CD8-positive, alpha-beta memory T cell (primary cell): ENCODE data around the gene SNX20. TPM values are rescaled to one million over a fixed set of nuclear protein-coding genes. Genes with fewer than 3 reads are reported as not detected.

Source experiments
- CTCF ChIA-PET: fragments of 350-600 bp; sonication (Branson Sonifier 250); formaldehyde crosslinking; loops from one replicate; lab custom pipeline; 2021; ENCODE audit warnings: antibody characterized with exemption; lab: Charles Lee
- POLR2A ChIA-PET: fragments of 350-600 bp; sonication (Branson Sonifier 250); formaldehyde crosslinking; loops from one replicate; lab custom pipeline; 2021; ENCODE audit warnings: antibody characterized with exemption; lab: Charles Lee
- DNase-seq, 5 donors: peaks; one replicate each; pipeline versions ENCODE4 v3.0.0 to v3.0.0-alpha.2; 2020 to 2022; ENCODE audit warnings: mixed read lengths in 1 of 5
- H3K27ac ChIP-seq: one replicate; pipeline ENCODE4 v1.7.0; 2013; ENCODE audit warnings: low read depth, mild to moderate bottlenecking, low read length, moderate library complexity
- H3K27me3 ChIP-seq: 2 replicates; pipeline ENCODE4 v1.7.0; 2013; ENCODE audit warnings: low read length, mild to moderate bottlenecking; ENCODE audit not compliant: insufficient read depth, poor library complexity, severe bottlenecking
- H3K36me3 ChIP-seq: 2 replicates; pipeline ENCODE4 v1.7.0; 2013; ENCODE audit warnings: mild to moderate bottlenecking, low read length, moderate library complexity; ENCODE audit not compliant: insufficient read depth
- H3K4me1 ChIP-seq: 2 replicates; pipeline ENCODE4 v1.7.0; 2013; ENCODE audit warnings: mild to moderate bottlenecking, low read length, moderate library complexity; ENCODE audit not compliant: insufficient read depth
- H3K4me3 ChIP-seq: 2 replicates; pipeline ENCODE4 v1.7.0; 2013; ENCODE audit warnings: mild to moderate bottlenecking, low read length
- H3K9me3 ChIP-seq: 2 replicates; pipeline ENCODE4 v1.7.0; 2013; ENCODE audit warnings: mild to moderate bottlenecking, low read length
- H3K27ac Mint-ChIP-seq, 8 donors: one replicate each; pipeline ENCODE4 v1.8.0; 2020 to 2021; ENCODE audit warnings: mixed read lengths in 8 of 8, mild to moderate bottlenecking in 6 of 8, inconsistent platforms in 3 of 8, moderate library complexity in 3 of 8
- H3K27me3 Mint-ChIP-seq, 2 donors: one replicate each; pipeline ENCODE4 v1.8.0; 2020 to 2021; ENCODE audit warnings: mixed read lengths in 2 of 2, mild to moderate bottlenecking in 1 of 2, moderate library complexity in 1 of 2
- H3K36me3 Mint-ChIP-seq, 3 donors: one replicate each; pipeline ENCODE4 v1.8.0; 2020 to 2021; ENCODE audit warnings: mixed read lengths in 3 of 3, inconsistent platforms in 1 of 3, mild to moderate bottlenecking in 1 of 3
- H3K4me1 Mint-ChIP-seq, 3 donors: one replicate each; pipeline ENCODE4 v1.8.0; 2020 to 2021; ENCODE audit warnings: mixed read lengths in 3 of 3, inconsistent platforms in 1 of 3, mild to moderate bottlenecking in 1 of 3
- H3K4me3 Mint-ChIP-seq, 7 donors: one replicate each; pipeline ENCODE4 v1.8.0; 2020 to 2021; ENCODE audit warnings: mixed read lengths in 7 of 7, mild to moderate bottlenecking in 6 of 7, moderate library complexity in 4 of 7, inconsistent platforms in 2 of 7
- H3K9me3 Mint-ChIP-seq, 5 donors: one replicate each; pipeline ENCODE4 v1.8.0; 2020 to 2022; ENCODE audit warnings: mixed read lengths in 5 of 5, mild to moderate bottlenecking in 3 of 5, moderate library complexity in 2 of 5, inconsistent platforms in 1 of 5
- polyA plus RNA-seq: library from polyadenylated mRNA; unstranded; fragments of 300-500 nt; fragmentation: Illumina TruSeq; gene quantifications from one replicate; pipeline ENCODE4 v1.2.3, GENCODE V29; 2021
- total RNA-seq, 2 experiments: library from RNA; stranded (reverse); gene quantifications; one replicate each; pipeline ENCODE4 v1.2.3, GENCODE V29; 2021

SNX20 gene
- total and polyA plus RNA-seq, 3 experiments from 2014 or later = 25.0 to 61.7 (median 27.8) TPM

DNA sequence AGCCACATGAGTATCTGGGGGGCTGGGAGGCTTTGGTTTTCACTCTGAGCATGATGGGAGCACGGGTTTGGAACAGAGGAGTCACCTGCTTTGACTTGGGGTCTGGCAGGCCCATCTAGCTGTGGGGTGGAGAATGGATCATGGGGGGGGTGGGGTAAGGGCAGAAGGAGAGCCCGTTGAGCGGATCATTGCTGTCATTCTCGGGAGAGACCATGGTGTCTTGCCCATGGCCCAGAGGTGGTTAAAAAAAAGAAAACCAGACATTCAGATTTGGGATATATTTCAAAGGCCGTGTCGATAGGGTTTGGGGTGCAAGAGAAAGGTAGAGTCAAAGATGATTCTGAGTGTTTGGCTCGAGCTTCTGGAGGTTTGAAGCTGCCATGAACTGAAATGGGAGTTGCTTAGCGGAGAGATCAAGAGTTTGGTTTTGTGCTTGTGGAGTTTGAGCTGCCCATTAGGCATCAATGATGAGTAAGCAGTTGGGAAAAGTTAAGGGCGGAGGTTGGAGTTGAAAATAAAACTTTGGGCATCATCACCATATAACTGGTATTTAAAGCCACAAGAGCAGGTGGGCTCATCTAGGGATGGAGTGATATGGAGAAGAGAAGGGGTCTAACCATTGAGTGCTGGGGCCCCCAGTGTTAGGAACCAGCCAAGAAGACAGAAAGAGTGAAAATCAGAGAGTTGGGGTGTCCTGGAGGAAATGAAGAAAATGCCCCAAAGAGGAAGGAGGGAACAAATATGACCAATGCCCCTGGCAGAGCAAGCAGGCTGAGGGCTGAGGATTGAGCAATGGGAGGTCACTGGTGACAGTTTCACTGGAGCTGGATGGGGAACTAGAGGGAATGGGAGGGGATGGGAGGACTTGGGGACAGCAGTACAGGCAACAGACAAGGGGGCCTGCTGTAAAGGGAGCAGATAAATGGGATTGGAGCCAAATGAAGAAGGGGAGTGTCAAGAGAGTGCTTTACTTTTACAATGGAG, 14.2 kb upstream of the SNX20 start:
- POLR2A ChIA-PET = interaction anchor here (1.7 kb wide), 1 partner anchor 10 kb away, joined by 6 read pairs; no protein-coding TSS in a partner anchor
- Mint-ChIP-seq H3K27me3 (peaks cover 0 to 3% of the 10 kb centered on the region in 2 donors), H3K4me1 (peaks cover 60 to 75% (median 71%) of the 10 kb centered on the region in 3 donors), H3K9me3 (no peaks in the 10 kb centered on the region), H3K27ac (peak overlapping the region; percentile 18 to 99 (median 96)), H3K36me3 (peaks cover 2 to 3% (median 3%) of the 10 kb centered on the region in 3 donors), H3K4me3 (peak overlapping the region in 6 of 7 donors; percentile 18 to 91 (median 76))
- CTCF ChIA-PET = interaction anchor here (0.8 to 4.0 kb wide), 6 partner anchors 9 to 111 kb away, joined by 3 to 22 read pairs (median 4); partner anchors contain the start of gene CYLD
- H3K9me3 ChIP-seq = no peaks in the 10 kb centered on the region
- peaks cover 57% of the 10 kb centered on the region for H3K4me1 ChIP-seq
- DNase-seq = no peak
- no peaks in the 10 kb centered on the region for H3K27me3 ChIP-seq
- no peaks in the 10 kb centered on the region for H3K36me3 ChIP-seq
- H3K27ac ChIP-seq = no peak overlapping the region
- no peak overlapping the region for H3K4me3 ChIP-seq

DNA sequence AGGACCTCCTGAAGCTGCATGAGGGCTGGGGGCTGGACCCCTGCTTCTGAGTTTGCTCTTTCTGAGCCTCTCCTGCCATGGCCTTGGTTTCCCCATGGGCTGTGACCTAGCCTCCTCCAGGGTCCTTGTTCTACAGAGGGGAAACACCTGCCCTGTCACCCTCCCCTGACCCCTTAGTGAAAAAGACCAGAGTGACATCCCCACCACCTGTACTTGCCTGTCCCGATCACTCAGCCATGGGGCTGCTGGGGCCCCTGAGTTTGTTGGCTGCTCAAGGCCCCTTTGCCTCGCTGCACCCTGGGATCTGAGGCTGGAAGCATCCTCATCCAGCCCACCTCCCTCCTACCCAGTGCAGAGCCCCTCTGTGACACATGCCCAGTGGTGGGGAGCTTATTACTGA, 13.1 kb upstream of the SNX20 start:
- POLR2A ChIA-PET = interaction anchor here (0.9 kb wide), 1 partner anchor 47 kb away, joined by 3 read pairs; no protein-coding TSS in a partner anchor

GRCh38 chr16:50692999-50693781, 12.1 kb upstream of the SNX20 start, which contains the start of gene NOD2:
Gene NOD2 (plus strand): TSS chr16:50693606. CDS start chr16:50699496, 5,890 bp downstream.
- Mint-ChIP-seq H3K9me3 (no peaks in the 10 kb centered on the region), H3K36me3 (peaks cover 2 to 3% (median 3%) of the 10 kb centered on the region in 3 donors), H3K4me1 (peaks cover 51 to 56% (median 52%) of the 10 kb centered on the region in 3 donors), H3K27ac (peak within 1 kb of the TSS; percentile 17 to 99 (median 81)), H3K4me3 (peak within 1 kb of the TSS; percentile 79 to 88 (median 81)), H3K27me3 (peaks cover 0 to 3% of the 10 kb centered on the region in 2 donors)
- no peaks in the 10 kb centered on the region for H3K9me3 ChIP-seq
- no peaks in the 10 kb centered on the region for H3K27me3 ChIP-seq
- H3K4me3 ChIP-seq = peak within 1 kb of the TSS; percentile 67
- ChIA-PET POLR2A (no interaction called here), CTCF (interaction anchor here (1.4 to 4.0 kb wide), 2 partner anchors 7 to 113 kb away, joined by 4 to 22 read pairs; no protein-coding TSS in a partner anchor)
- no peak within 1 kb of the TSS for H3K27ac ChIP-seq
- H3K4me1 ChIP-seq = peaks cover 39% of the 10 kb centered on the region
- peak in 3 of 5 donors; percentile 22 to 31 (median 29) for DNase-seq
- H3K36me3 ChIP-seq = no peaks in the 10 kb centered on the region

More for the DNA sequence above, 13.1 kb upstream of the SNX20 start:
- CTCF ChIA-PET = interaction anchor here (1.4 to 4.0 kb wide), 2 partner anchors 8 to 112 kb away, joined by 4 to 22 read pairs; no protein-coding TSS in a partner anchor
- Histone ChIP-seq H3K9me3 (no peaks in the 10 kb centered on the region), H3K27ac (no peak overlapping the region), H3K4me1 (peaks cover 47% of the 10 kb centered on the region), H3K27me3 (no peaks in the 10 kb centered on the region), H3K36me3 (no peaks in the 10 kb centered on the region), H3K4me3 (peak overlapping the region; percentile 67)
- H3K27me3 Mint-ChIP-seq = peaks cover 0 to 3% of the 10 kb centered on the region in 2 donors
- peak overlapping the region in 7 of 8 donors; percentile 55 to 99 (median 86) for H3K27ac Mint-ChIP-seq
- peak overlapping the region; percentile 79 to 88 (median 80) for H3K4me3 Mint-ChIP-seq
- no peak for DNase-seq
- peaks cover 2 to 3% (median 3%) of the 10 kb centered on the region in 3 donors for H3K36me3 Mint-ChIP-seq
- peaks cover 57 to 66% (median 62%) of the 10 kb centered on the region in 3 donors for H3K4me1 Mint-ChIP-seq
- H3K9me3 Mint-ChIP-seq = no peaks in the 10 kb centered on the region

DNA sequence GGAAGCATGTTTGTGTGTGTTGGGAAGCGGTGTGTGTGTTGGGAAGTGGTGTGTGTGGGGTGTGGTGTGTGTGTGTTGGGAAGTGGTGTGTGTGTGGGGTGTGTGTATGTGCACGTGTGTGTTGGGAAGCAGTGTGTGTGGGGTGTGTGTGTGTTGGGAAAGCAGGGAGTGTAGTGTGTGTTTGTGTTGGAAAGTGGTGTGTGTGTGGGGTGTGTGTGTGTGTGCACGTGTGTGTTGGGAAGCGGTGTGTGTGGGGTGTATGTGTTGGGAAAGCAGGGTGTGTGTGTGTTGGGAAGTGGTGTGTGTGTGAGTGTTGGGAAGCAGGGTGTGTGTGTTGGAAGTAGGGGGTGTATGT, 11.5 kb upstream of the SNX20 start:
- Histone ChIP-seq H3K36me3 (no peaks in the 10 kb centered on the region), H3K9me3 (no peaks in the 10 kb centered on the region), H3K27me3 (no peaks in the 10 kb centered on the region), H3K4me1 (peaks cover 33% of the 10 kb centered on the region), H3K4me3 (no peak overlapping the region), H3K27ac (no peak overlapping the region)
- POLR2A ChIA-PET = no interaction called here
- Mint-ChIP-seq H3K27ac (peak overlapping the region in 5 of 8 donors; percentile 39 to 84 (median 53)), H3K4me3 (peak overlapping the region; percentile 67 to 84 (median 79)), H3K4me1 (peaks cover 46 to 50% (median 47%) of the 10 kb centered on the region in 3 donors), H3K36me3 (peaks cover 0 to 3% (median 2%) of the 10 kb centered on the region in 3 donors), H3K9me3 (no peaks in the 10 kb centered on the region), H3K27me3 (peaks cover 0 to 3% of the 10 kb centered on the region in 2 donors)
- no peak for DNase-seq
- CTCF ChIA-PET = no interaction called here

GRCh38 chr16:50690177-50690576, 9.1 kb upstream of the SNX20 start:
- Mint-ChIP-seq H3K27me3 (peaks cover 0 to 2% of the 10 kb centered on the region in 2 donors), H3K4me1 (peaks cover 35 to 46% (median 37%) of the 10 kb centered on the region in 3 donors), H3K9me3 (no peaks in the 10 kb centered on the region), H3K4me3 (no peak overlapping the region), H3K27ac (no peak overlapping the region), H3K36me3 (peaks cover 0 to 3% (median under 1%) of the 10 kb centered on the region in 3 donors)
- Histone ChIP-seq H3K4me1 (peaks cover 24% of the 10 kb centered on the region), H3K27me3 (no peaks in the 10 kb centered on the region), H3K4me3 (no peak overlapping the region), H3K9me3 (no peaks in the 10 kb centered on the region), H3K36me3 (no peaks in the 10 kb centered on the region), H3K27ac (no peak overlapping the region)
- CTCF ChIA-PET = interaction anchor here (1.0 kb wide), 1 partner anchor 9 kb away, joined by 3 read pairs; the partner anchor contains the start of gene SNX20
- POLR2A ChIA-PET = no interaction called here
- no peak for DNase-seq

GRCh38 chr16:50688867-50689266, 7.8 kb upstream of the SNX20 start:
- Histone ChIP-seq H3K36me3 (no peaks in the 10 kb centered on the region), H3K4me3 (no peak overlapping the region), H3K27me3 (no peaks in the 10 kb centered on the region), H3K9me3 (no peaks in the 10 kb centered on the region), H3K27ac (no peak overlapping the region), H3K4me1 (peaks cover 31% of the 10 kb centered on the region)
- Mint-ChIP-seq H3K27ac (peak overlapping the region in 1 of 8 donors; percentile 53), H3K36me3 (no peaks in the 10 kb centered on the region), H3K9me3 (no peaks in the 10 kb centered on the region), H3K27me3 (peaks cover 0 to 2% of the 10 kb centered on the region in 2 donors), H3K4me3 (no peak overlapping the region), H3K4me1 (peaks cover 37 to 46% (median 37%) of the 10 kb centered on the region in 3 donors)
- POLR2A ChIA-PET = no interaction called here
- CTCF ChIA-PET = no interaction called here
- DNase-seq = no peak

- H3K27ac ChIP-seq = no peak overlapping the region
- ChIA-PET POLR2A (no interaction called here), CTCF (interaction anchor here (0.7 to 4.9 kb wide), 6 partner anchors 7 to 101 kb away, joined by 3 to 22 read pairs (median 3); no protein-coding TSS in a partner anchor)
- H3K27ac Mint-ChIP-seq = no peak overlapping the region
- no peaks in the 10 kb centered on the region for H3K36me3 ChIP-seq
- no peak overlapping the region for H3K4me3 ChIP-seq
- peaks cover 35% of the 10 kb centered on the region for H3K4me1 ChIP-seq
- H3K36me3 Mint-ChIP-seq = no peaks in the 10 kb centered on the region
- peaks cover 41 to 50% (median 42%) of the 10 kb centered on the region in 3 donors for H3K4me1 Mint-ChIP-seq
- DNase-seq = no peak
- H3K4me3 Mint-ChIP-seq = no peak overlapping the region
- H3K9me3 Mint-ChIP-seq = no peaks in the 10 kb centered on the region
- no peaks in the 10 kb centered on the region for H3K9me3 ChIP-seq
- no peaks in the 10 kb centered on the region for H3K27me3 ChIP-seq
- H3K27me3 Mint-ChIP-seq = peaks cover 0 to 2% of the 10 kb centered on the region in 2 donors
Observed at GRCh38 chr16:50688083-50688482, 7.0 kb upstream of the SNX20 start.
